Measurements from ENCODE around the gene KCNH3. TPM values are rescaled to one million over a fixed set of nuclear protein-coding genes. Genes with fewer than 3 reads are reported as not detected.

The KCNH3 gene
- total and polyA plus RNA-seq, 4 donors: 0.07 to 0.24 (median 0.19) TPM; not detected in 1

- no peak overlapping the region for H3K9ac ChIP-seq (ENCODE audit: low read depth in 1 of 2, low read length in 2 of 2)
- peaks cover 2 to 33% (median 17%) of the 10 kb centered on the region in 4 donors for H3K4me1 ChIP-seq (ENCODE audit: control insufficient read depth in 4 of 4, insufficient read depth in 4 of 4, low read length in 3 of 4)
- DNase-seq (ENCODE audit: low spot score): no peak
- H3K27me3 ChIP-seq (ENCODE audit: control insufficient read depth in 4 of 4, insufficient read depth in 4 of 4, low read length in 3 of 4): no peaks in the 10 kb centered on the region
- peaks cover 13 to 37% (median 25%) of the 10 kb centered on the region in 4 donors for H3K36me3 ChIP-seq (ENCODE audit: control insufficient read depth in 4 of 4, insufficient read depth in 3 of 4, low read depth in 1 of 4, low read length in 3 of 4)
- WGBS: 71% methylated on average over 12 of the region's 12 CpGs
- no peak overlapping the region for H3K4me3 ChIP-seq (ENCODE audit: low read depth in 1 of 3, low read length in 3 of 3)
- H3K9me3 ChIP-seq (ENCODE audit: control insufficient read depth in 4 of 4, low read length in 3 of 4): no peaks in the 10 kb centered on the region
- TF ChIP-seq EGR1 (IDR thresholded peaks at IDR 0.05; ENCODE audit: low read depth in 2 of 2) (no peak), GABPA (IDR thresholded peaks at IDR 0.05 in 1 of 2, conservative IDR thresholded peaks at IDR 0.05 in 1 of 2) (no peak), HNF4A (conservative IDR thresholded peaks at IDR 0.05) (no peak), SP1 (IDR thresholded peaks at IDR 0.05) (no peak), MAX (IDR thresholded peaks at IDR 0.05) (no peak), FOXA1 (IDR thresholded peaks at IDR 0.05) (no peak)
- H3K27ac ChIP-seq (ENCODE audit: low read depth in 1 of 2, low read length in 2 of 2): no peak overlapping the region
Observed at GRCh38 chr12:49556391-49557186, 17.8 kb downstream of the KCNH3 start.

- H3K9ac ChIP-seq (ENCODE audit: low read depth in 1 of 2, low read length in 2 of 2): no peak overlapping the region
- H3K27me3 ChIP-seq (ENCODE audit: control insufficient read depth in 4 of 4, insufficient read depth in 4 of 4, low read length in 3 of 4): no peaks in the 10 kb centered on the region
- H3K4me3 ChIP-seq (ENCODE audit: low read depth in 1 of 3, low read length in 3 of 3): no peak overlapping the region
- peaks cover 13 to 44% (median 29%) of the 10 kb centered on the region in 4 donors for H3K36me3 ChIP-seq (ENCODE audit: control insufficient read depth in 4 of 4, insufficient read depth in 3 of 4, low read depth in 1 of 4, low read length in 3 of 4)
- H3K4me1 ChIP-seq (ENCODE audit: control insufficient read depth in 4 of 4, insufficient read depth in 4 of 4, low read length in 3 of 4): peaks cover 0 to 25% (median 11%) of the 10 kb centered on the region in 4 donors
- WGBS: 94% methylated on average over 18 of the region's 18 CpGs
- no peaks in the 10 kb centered on the region for H3K9me3 ChIP-seq (ENCODE audit: control insufficient read depth in 4 of 4, low read length in 3 of 4)
- TF ChIP-seq MAX (IDR thresholded peaks at IDR 0.05) (no peak), JUND (IDR thresholded peaks at IDR 0.05) (no peak), RAD21 (IDR thresholded peaks at IDR 0.05) (no peak), FOXA1 (IDR thresholded peaks at IDR 0.05) (no peak), CTCF (IDR thresholded peaks at IDR 0.05; ENCODE audit: low read depth, low read length, missing input control) (no peak), REST (IDR thresholded peaks at IDR 0.05) (no peak), ATF3 (IDR thresholded peaks at IDR 0.05) (no peak), HNF4G (IDR thresholded peaks at IDR 0.05) (no peak), SP1 (IDR thresholded peaks at IDR 0.05) (no peak), EGR1 (IDR thresholded peaks at IDR 0.05; ENCODE audit: low read depth in 2 of 2) (no peak), NR2F2 (IDR thresholded peaks at IDR 0.05) (no peak), HNF4A (conservative IDR thresholded peaks at IDR 0.05) (no peak), ZBTB33 (IDR thresholded peaks at IDR 0.05) (no peak), GABPA (IDR thresholded peaks at IDR 0.05 in 1 of 2, conservative IDR thresholded peaks at IDR 0.05 in 1 of 2) (no peak), TAF1 (conservative IDR thresholded peaks at IDR 0.05) (no peak), YY1 (IDR thresholded peaks at IDR 0.05) (no peak), FOXA2 (IDR thresholded peaks at IDR 0.05) (no peak)
- no peak for DNase-seq (ENCODE audit: low spot score)
- no peak overlapping the region for H3K27ac ChIP-seq (ENCODE audit: low read depth in 1 of 2, low read length in 2 of 2)
Observed at GRCh38 chr12:49557187-49557916, 18.5 kb downstream of the KCNH3 start.
